ELF-1 (cell line): ENCODE data around the gene ITGA1.
"Not testable (repeated sequence)": the region's sequence is repeated elsewhere in the genome, so short reads cannot be mapped to it uniquely, and the experiment has no call there.

Source experiments
- DNase-seq: peaks from one replicate; pipeline ENCODE4 v3.0.0-alpha.2; 2016; ENCODE audit warnings: low read depth, low spot score

The ITGA1 gene

DNA sequence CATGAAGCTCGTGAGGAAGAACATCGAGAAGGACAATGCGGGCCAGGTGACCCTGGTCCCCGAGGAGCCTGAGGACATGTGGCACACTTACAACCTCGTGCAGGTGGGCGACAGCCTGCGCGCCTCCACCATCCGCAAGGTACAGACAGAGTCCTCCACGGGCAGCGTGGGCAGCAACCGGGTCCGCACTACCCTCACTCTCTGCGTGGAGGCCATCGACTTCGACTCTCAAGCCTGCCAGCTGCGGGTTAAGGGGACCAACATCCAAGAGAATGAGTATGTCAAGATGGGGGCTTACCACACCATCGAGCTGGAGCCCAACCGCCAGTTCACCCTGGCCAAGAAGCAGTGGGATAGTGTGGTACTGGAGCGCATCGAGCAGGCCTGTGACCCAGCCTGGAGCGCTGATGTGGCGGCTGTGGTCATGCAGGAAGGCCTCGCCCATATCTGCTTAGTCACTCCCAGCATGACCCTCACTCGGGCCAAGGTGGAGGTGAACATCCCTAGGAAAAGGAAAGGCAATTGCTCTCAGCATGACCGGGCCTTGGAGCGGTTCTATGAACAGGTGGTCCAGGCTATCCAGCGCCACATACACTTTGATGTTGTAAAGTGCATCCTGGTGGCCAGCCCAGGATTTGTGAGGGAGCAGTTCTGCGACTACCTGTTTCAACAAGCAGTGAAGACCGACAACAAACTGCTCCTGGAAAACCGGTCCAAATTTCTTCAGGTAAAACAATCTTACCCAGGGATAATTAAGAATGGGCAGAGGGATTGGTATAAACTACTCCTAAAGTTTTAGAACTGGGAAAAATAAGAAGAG lies 12.9 kb downstream of the ITGA1 start:
- DNase-seq, result peak; percentile 93

DNA sequence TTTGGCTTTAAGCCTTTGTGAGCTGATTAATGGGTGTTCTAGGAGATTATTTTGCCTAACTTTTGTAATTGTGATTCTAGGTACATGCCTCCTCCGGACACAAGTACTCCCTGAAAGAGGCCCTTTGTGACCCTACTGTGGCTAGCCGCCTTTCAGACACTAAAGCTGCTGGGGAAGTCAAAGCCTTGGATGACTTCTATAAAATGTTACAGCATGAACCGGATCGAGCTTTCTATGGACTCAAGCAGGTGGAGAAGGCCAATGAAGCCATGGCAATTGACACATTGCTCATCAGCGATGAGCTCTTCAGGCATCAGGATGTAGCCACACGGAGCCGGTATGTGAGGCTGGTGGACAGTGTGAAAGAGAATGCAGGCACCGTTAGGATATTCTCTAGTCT lies 13.6 kb downstream of the ITGA1 start:
- DNase-seq, result peak; percentile 39

DNA sequence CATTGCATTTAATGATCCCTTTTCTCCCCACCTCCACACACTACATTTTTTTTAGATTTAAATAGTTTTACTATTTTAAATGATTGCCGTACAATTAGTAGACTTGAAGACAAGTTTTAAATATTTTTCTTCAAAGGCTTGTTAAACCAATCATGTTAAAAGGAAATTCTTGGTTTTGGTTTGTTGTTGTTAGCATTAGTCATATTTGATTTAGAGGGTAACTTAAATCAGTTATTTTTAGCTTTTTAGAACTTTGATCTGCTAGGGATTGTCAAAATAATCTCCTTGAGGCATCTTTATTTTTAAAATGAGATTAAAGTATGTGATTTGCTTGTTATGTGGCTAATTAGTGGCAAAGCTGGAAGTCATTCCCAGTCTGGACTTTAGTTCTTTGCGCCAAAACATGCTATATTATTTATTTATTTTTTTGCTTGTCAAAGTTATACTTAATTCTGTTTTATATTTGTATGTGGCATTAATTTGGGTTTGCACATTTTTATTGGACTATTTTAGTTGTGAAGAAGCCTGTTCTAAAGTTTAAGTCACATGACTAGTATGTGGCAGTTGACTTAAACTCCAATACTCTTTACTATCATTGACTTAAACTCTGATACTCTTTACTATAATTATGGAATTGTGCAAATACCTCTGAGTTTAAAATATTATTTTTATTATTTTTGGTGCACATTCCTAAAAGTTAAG lies 14.7 kb downstream of the ITGA1 start:
- DNase-seq, result no peak

DNA sequence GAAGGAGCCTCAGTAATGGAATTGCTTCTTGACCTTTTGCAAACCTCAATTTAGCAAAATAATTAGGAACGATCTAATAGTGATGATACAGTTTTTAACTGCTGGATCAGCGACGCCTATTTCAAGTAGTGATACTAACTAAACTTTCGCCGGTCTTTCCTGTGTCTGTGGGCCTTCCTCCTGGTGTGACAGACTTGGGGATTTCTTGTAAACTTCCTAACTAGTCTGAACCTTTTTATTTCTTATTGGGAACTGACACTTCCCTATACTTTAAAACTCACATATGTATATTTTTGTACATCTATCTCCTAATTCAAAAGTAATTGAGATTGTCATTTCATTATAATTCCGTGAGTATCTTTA lies 15.2 kb downstream of the ITGA1 start:
- no peak for DNase-seq

DNA sequence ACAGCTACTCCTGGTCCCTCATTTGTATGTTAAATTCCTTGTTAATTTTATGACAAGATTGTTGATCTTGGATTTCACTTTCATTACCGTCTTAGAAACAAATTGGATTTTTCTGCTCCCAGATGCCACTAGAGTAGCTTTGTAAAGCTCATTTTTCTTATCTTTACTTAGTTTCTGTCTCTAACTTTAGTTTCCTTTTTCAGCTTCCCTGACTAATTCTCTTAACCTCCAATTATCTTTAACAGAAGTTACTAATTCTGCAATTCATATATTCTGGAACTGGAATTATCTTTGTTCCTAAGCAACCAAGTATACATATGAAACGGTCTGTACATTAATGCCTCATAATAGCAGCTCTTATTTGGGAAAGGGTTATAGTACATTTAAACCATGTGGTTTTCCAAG lies 16.7 kb downstream of the ITGA1 start:
- no peak for DNase-seq

DNA sequence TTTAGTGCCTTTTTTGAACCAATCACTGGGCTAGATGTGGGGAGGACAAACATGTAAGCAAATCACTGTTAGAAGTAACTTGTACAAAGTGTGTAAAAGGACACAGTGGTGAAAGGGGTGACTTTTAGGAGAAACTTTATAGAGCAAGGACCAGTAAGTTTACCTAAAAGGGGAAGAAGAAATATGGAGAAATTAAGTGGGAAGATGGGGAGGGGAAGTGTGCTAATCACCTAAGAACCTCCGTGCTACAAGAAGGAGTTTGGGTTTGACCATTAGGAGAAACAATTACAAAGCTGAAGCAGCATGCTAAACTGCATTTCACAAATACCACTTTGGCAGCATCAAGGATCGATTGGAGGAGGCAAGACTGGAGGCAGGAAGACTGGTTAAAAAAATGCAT lies 17.3 kb downstream of the ITGA1 start:
- DNase-seq, result no peak

DNA sequence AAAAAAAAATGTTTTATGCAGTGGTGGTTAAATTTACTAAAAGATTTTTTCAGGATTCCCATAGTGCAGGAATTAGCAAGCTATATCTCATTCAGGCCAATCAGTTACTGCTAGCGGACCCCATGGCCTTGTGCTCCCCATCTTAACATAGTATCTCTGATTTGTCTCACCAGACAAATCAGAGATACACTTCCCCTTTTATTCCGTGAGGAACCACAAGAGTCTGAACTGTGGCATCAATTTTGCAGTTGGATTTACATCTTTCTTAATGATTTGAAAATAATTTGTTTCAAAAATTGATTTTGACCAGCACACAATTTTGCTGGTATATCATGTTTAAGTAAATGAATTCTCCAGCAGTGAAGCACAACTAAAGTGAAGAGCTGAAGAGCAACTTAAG lies 17.9 kb downstream of the ITGA1 start:
- no peak for DNase-seq

DNA sequence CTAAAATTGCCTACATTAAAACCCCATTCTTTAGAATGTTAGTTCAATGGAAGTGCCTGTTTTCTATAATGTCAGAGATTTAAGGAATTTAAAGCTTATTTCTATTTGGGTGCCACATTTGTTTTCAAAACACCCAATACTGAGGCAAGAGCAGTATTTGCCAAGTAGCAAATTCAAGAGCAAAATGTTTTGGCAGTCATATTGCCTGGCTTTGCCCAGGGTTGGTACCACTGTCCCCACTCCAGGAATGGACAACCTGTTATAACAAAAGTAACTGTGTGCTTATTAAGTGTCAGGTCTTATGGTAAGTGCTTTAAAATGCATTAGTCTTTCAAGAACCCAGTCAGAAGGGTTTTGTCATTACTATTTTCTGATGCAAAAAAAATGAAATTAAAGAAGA lies 19.3 kb downstream of the ITGA1 start:
- no peak for DNase-seq

DNA sequence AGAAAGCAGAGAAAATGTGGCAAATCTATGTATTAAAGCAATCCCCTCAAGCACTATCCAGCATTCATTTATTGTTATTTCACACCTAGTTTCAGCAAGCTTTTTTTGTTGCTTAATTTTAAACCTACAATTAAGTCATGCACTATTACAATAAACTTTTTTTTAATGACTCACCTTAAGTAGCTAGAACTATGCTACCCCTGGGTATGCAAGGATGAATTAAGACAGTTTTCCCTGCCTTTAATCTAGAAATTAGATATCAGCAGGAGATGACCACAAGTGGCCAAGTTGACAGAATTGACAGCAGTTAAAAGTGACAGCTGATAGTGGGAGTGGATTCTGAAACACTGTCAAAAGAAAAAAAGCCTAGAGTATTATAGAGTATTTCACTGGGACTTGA lies 20.0 kb downstream of the ITGA1 start:
- no peak for DNase-seq

DNA sequence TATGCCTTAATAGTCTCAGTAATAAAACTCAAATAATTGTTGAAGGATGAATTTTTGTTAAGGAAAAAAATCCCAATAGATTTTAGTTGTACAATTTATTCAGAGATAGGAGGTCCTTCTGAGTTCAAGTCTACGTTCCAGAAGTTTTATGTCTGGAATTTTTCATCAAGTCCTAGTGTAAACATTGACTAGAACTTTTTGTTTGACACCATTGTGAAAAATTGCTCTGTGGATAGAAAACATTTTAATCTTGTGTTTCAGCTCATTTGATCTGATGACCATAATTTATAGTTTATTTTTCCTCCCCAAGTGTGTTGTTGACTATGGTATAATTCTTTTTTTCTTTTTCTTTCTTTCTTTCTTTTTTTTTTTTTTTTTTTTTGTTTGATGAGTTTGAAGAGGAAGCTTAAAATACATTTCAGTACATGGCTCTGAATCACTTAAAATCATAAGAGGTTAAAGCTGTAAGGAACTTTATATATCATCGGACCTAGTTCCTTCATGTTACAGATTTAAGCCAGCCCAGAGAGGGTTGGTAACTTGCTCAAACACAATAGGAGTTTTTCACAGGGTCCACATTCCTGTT lies 20.7 kb downstream of the ITGA1 start:
- DNase-seq, result no peak

DNA sequence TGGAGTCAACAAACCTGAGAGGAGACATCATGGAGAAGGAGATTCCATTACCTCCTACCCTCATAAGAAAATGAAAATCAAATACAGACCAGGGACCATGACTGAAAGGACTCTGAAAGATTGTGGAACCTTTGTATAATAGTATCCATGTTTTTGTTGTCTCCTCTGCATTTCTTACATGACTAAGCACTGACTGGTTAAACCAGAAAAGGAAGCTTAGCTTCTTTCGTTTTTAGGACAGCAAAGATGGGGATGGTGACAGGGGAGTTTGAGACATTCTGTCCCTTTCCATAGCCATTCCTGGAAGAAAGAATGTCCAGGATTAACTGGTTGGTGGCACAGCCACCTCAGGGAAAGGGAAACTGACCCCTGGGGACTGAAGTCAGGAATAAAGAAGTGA lies 22.2 kb downstream of the ITGA1 start:
- peak; percentile 6 for DNase-seq

DNA sequence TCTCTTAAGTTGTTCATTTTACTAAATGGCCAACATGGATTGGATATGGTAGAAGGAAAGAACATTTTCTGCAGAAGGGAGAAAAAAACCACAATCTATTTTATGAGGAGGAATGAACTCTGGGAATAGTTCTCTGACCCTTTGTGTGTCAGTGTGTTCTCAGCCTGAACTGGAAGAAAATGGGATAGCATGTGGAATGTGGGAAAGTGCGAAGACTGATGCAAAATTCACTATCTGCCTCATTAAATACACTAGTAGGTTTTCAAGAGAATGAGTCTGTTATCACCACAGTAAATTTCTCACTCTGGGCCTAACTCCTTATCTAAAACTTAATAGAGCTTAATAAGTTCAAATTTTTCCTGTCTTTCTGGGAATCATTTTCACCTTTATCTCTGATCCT lies 22.7 kb downstream of the ITGA1 start:
- DNase-seq, result no peak

DNA sequence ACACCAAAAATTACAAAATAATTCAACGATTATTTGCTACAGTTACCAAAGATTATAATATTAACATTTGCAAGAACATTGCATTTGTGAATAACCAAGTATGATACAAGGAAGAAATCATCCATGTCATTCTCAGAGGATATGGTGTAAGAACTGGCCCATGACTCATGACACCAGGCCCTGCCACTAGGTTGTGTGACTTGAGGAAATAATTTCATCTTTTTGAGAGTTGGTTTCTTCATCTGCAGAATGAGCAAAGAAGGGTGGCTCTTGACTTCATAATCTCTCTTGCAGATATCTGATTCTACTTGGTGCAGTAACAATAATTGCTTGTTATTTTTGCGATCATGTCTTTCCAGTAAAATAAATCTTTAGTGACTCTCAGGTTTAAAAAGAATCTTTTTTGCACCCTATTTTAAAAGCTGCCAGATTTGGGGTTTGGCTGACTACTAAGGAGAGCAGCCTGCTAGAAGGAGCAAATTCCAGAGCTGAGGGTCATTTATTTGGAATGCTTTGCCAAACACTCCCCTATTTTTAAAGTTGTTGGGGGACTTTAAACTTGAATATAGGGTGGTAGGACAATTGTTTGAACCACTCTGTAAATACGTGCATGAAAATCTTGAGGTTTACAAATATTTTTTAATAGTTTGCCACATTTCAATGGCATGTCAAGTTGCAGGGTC lies 23.5 kb downstream of the ITGA1 start:
- no peak for DNase-seq

DNA sequence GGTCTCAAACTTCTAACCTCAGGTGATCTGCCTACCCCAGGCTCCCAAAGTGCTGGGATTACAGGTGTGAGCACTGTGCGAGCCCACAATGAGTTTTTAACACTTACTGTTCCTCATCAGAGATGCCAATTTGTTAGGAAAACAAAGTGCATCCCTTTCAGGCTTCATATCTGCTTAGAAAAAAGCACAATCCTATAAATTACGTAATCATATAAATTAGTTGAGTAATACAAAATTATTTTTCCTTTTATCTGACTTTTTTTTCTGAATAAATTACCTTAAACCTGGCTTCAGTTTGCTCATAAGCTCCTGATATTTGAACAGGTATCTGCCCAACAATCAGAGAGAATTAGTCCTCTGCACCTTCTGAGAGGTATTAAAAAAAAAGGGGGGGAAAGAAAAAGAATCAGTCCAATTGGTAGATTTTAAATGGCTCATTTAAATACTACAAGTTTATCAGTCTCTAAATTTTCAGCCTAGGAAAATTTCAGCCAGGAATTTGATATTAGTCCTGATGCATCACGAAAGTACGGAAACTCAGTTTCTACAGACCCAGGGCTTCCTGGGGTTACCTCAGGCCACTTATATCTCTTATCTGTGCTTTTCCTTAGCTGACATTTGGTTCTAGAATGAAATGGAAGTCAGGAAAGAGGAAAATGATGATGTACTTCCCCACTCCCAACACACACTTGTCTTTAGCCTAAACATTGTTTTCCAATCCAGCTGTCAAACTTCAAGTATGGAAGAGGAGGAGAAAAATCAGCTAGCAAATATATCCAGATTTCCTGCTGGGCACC lies 26.8 kb downstream of the ITGA1 start:
- no peak for DNase-seq

DNA sequence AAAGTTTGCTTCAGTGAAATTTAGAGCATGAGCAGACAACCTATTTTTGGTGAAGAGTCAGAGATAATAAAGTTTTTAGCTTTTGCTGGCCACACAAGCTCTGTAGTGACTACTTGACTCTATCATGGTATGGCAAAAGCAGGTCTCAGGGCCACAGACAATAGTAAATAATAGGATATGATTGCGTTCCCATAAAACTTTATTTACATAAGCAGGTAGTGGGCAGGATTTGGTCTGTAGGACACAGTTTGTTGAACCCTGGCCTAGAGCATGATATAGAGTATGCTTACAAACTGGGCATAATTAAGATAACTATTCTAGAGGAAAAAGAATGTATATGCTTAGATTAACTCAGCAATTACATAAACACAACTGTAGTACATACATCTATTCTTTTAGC lies 30.1 kb downstream of the ITGA1 start:
- DNase-seq, result no peak

DNA sequence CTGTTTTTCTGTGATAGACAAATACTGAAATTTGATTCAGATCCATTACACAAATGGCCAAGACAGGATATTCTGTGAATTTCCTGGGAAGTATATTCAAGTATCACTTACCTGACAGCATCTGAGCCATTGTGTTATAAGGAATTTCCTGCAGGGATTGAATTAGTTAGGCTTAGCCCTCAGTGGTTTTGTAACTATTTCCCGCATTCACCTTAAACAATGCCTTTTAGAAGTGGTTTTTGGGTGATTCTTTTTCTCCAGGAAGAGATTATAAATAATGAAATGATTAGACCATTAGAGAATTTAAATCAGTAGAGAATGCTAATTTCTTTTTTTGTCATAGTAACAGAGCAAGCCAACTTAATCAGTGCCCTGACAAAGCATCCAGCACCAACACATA lies 30.6 kb downstream of the ITGA1 start:
- DNase-seq, result no peak

DNA sequence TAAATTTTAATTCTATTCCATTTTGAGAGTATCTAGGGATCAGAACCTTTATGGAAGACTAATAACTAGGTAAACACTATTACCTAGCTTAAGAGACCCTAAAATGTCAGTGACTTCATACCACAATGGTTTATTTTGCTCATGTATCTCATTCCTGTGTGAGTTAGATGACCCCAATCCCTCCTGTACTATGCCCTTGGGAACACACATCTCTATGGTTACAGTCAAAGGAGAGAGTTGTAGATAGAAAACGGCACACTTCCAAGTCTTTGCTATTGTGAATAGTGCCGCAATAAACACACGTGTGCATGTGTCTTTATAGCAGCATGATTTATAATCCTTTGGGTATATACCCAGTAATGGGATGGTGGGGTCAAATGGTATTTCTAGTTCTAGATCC lies 31.1 kb downstream of the ITGA1 start:
- DNase-seq, result not testable (repeated sequence)

DNA sequence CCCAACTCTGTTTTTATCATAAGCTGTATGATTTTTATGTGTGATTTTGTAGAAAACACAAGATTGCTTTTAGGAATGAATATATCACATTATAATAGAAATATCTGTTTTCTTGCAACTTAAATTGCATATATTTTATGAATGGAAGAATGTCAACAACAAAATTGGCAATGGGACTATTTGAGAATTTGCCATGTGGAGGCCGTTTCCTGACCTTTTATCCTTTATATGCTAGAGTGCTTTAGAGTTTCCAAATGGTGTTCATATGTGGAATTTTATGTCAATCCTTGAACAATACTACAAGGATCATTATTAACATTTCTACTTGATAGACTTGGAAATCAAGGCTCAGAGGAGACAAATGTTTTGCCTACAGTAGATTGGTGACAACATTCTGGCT lies 34.2 kb downstream of the ITGA1 start:
- no peak for DNase-seq

DNA sequence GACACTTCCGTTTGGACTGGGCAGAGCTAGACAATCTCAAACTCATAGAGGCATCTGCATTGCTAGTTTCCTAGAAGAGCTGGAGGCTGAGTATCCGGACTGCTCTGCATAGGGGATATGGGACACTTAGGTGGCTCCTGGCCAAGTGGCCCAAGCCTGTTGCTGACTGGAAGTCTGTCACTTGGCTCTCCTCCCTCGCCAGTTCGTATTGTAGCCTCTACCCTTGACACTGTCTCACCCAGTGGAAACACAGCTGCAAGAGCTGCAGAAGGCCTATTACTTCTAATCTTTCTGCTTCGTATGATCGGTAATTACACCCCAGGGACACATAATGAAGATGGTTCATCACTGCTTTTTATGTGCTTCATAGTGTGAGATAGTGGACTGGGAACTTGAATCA lies 34.7 kb downstream of the ITGA1 start:
- no peak for DNase-seq

DNA sequence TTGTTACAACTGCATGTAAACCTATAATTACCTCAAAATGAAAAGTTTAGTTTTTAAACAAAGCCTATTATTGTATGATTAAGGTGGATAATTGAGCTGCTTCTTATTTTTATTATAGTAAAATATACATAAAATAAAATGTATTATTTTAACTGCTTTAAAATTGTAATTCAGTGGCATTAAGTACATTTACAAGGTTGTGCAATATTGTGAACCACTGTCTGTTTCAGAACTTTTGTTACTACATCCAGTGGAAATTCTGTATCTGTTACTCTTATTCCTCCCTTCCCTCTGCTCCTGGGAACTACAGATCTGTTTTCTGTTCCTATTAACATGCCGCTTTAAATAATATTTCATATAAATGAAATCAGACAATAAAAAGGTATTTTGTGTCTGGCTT lies 37.1 kb downstream of the ITGA1 start:
- DNase-seq, result no peak

DNA sequence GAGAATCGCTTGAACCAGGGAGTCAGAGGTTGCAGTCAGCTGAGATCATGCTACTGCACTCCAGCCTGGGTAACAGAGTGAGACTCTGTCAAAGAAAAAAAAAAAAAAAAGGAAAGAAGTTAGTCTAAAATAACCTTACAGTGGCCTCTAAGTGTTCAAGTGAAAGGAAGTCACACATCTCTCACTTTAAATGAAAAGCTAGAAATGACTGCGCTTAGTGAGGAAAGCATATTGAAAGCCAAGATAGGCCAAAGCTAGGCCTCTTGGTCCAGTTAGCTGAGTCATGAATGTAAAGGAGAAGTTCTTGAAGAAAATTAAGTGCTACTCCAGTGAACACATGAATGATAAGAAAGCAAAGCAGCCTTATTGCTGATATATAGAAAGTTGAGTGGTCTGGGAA lies 38.1 kb downstream of the ITGA1 start:
- DNase-seq, result no peak

DNA sequence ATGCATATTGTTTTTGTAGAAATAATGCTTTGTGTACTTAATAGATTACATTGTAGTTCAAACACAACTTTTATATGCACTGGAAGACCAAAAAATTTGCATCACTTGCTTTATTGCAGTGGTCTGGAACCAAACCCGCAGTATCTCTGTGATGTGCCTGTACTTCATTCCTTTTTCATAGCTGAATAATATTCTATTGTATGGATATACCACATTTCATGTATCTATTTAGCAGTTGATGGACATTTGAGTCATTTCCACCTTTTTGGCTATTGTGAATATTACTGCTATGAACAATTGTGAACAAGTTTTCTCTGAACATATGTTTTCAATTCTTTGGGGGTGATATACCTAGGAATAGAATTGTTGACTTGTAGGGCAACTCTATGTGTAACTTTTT lies 40.1 kb downstream of the ITGA1 start:
- no peak for DNase-seq
